Lower lobe of right lung (tissue), 2 donors: ENCODE results near the gene RAPGEF2. TPM values are rescaled to one million over a fixed set of nuclear protein-coding genes. Genes with fewer than 3 reads are reported as not detected.

Source experiments
- ATAC-seq, 2 donors: fragments of 200-7000 bp; cut with Tn5 transposase; one replicate each; pipeline ENCODE4 v1.9.1; 2020 to 2022; ENCODE audit warnings: mild to moderate bottlenecking in 2 of 2, moderate library complexity in 2 of 2
- DNase-seq: peaks from one replicate; pipeline ENCODE4 v3.0.0-alpha.2; 2020
- H3K27ac ChIP-seq: fragments of 200-600 bp; one replicate; pipeline ENCODE4 v1.8.0; 2022
- H3K27me3 ChIP-seq: fragments of 200-600 bp; one replicate; pipeline ENCODE4 v1.8.0; 2022; ENCODE audit warnings: low read depth
- H3K36me3 ChIP-seq: fragments of 200-600 bp; one replicate; pipeline ENCODE4 v1.8.0; 2022; ENCODE audit warnings: mild to moderate bottlenecking
- H3K4me1 ChIP-seq: fragments of 200-600 bp; one replicate; pipeline ENCODE4 v1.8.0; 2022
- H3K4me3 ChIP-seq: fragments of 200-600 bp; one replicate; pipeline ENCODE4 v1.8.0; 2022; ENCODE audit warnings: mild to moderate bottlenecking
- H3K9me3 ChIP-seq: fragments of 200-600 bp; one replicate; pipeline ENCODE4 v1.8.0; 2022
- intact Hi-C: fragments of 100-400 bp; cut with DNase I; formaldehyde crosslinking; loops from one replicate; pipeline ENCODE4 v1.11.0; 2022
- total RNA-seq: library from RNA; stranded (reverse); fragmentation: NEBNext Ultra II Directional; extraction: Animal tissue kit (Norgen Biotek cat#: 25700); gene quantifications from one replicate; pipeline ENCODE4 v1.2.1, GENCODE V29; 2021
- TF ChIP-seq, protein P1 (sequence below): fragments of 200-600 bp; IDR thresholded peaks from one replicate; pipeline ENCODE4 v1.8.0; 2022; ENCODE audit warnings: antibody characterized with exemption, mild to moderate bottlenecking
- donor health status: DM: no; HTN: yes; CAD: no; lungs with severe emphysema.

Gene RAPGEF2
- total RNA-seq, 1 donor from 2014 or later = 66.4 TPM

DNA sequence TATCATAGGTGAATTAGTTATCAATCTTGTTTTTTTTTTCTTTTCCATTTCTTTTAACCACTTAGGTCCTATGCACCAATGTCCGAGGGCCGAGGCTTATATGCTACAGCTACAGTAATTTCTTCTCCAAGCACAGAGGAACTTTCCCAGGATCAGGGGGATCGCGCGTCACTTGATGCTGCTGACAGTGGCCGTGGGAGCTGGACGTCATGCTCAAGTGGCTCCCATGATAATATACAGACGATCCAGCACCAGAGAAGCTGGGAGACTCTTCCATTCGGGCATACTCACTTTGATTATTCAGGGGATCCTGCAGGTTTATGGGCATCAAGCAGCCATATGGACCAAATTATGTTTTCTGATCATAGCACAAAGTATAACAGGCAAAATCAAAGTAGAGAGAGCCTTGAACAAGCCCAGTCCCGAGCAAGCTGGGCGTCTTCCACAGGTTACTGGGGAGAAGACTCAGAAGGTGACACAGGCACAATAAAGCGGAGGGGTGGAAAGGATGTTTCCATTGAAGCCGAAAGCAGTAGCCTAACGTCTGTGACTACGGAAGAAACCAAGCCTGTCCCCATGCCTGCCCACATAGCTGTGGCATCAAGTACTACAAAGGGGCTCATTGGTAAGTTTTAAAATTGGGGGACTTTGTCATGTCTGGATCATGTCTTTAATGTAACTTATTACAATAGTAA lies 250.7 kb downstream of the RAPGEF2 start:
- Histone ChIP-seq H3K4me1 (no peaks in the 10 kb centered on the region), H3K9me3 (no peaks in the 10 kb centered on the region), H3K36me3 (peaks cover 88% of the 10 kb centered on the region), H3K27ac (no peak overlapping the region), H3K4me3 (no peak overlapping the region), H3K27me3 (no peaks in the 10 kb centered on the region)
- no peak for ATAC-seq
- DNase-seq = no peak
- TF ChIP-seq, protein P1, sequence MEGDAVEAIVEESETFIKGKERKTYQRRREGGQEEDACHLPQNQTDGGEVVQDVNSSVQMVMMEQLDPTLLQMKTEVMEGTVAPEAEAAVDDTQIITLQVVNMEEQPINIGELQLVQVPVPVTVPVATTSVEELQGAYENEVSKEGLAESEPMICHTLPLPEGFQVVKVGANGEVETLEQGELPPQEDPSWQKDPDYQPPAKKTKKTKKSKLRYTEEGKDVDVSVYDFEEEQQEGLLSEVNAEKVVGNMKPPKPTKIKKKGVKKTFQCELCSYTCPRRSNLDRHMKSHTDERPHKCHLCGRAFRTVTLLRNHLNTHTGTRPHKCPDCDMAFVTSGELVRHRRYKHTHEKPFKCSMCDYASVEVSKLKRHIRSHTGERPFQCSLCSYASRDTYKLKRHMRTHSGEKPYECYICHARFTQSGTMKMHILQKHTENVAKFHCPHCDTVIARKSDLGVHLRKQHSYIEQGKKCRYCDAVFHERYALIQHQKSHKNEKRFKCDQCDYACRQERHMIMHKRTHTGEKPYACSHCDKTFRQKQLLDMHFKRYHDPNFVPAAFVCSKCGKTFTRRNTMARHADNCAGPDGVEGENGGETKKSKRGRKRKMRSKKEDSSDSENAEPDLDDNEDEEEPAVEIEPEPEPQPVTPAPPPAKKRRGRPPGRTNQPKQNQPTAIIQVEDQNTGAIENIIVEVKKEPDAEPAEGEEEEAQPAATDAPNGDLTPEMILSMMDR = no peak
- intact Hi-C loops = no loop called here

DNA sequence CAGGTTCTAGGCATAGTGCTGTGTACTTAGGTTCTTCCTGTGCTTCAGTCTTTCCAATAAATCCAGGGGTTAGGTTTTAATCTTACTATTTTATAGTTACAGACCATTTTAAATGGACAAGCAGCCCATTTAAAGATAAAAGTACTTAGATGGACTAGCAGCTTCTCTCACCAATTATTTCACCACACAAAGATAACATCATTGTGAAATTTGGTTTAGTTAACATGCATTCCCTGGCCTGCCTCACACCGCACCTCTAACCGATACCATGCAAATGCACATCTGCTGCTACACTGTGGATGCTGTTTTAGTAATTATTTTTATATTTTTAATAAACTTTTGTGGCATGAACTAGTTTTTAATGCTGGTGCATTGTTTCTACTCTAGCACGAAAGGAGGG lies 252.6 kb downstream of the RAPGEF2 start:
- TF ChIP-seq, protein P1 = no peak
- no peak overlapping the region for H3K4me3 ChIP-seq
- no peaks in the 10 kb centered on the region for H3K27me3 ChIP-seq
- no peak for ATAC-seq
- intact Hi-C loops = no loop called here
- no peak overlapping the region for H3K27ac ChIP-seq
- no peaks in the 10 kb centered on the region for H3K4me1 ChIP-seq
- no peaks in the 10 kb centered on the region for H3K9me3 ChIP-seq
- peaks cover 97% of the 10 kb centered on the region for H3K36me3 ChIP-seq
- DNase-seq = no peak

DNA sequence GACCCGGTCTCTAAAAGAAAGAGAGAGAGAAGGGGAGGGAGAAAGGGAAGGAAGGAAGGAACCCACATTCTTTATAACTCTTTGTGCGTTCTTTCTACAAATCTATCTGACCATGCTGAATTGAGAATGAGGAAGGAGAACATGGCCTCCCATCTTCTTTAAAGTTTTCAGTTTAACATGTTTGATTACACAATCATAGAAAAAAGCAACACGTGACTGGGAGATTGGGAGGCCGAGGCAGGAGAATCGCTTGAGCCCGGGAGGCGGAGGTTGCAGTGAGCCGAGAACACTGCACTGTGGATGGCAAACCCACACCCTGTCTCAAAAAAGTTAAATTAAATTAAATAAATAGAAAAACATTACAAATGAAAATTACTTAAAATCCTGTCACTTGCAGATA lies 254.5 kb downstream of the RAPGEF2 start:
- no peak for ATAC-seq
- intact Hi-C loops = no loop called here
- Histone ChIP-seq H3K4me3 (no peak overlapping the region), H3K27me3 (no peaks in the 10 kb centered on the region), H3K9me3 (no peaks in the 10 kb centered on the region), H3K4me1 (no peaks in the 10 kb centered on the region), H3K27ac (no peak overlapping the region), H3K36me3 (peaks cover 91% of the 10 kb centered on the region)
- no peak for DNase-seq
- TF ChIP-seq, protein P1 = no peak

DNA sequence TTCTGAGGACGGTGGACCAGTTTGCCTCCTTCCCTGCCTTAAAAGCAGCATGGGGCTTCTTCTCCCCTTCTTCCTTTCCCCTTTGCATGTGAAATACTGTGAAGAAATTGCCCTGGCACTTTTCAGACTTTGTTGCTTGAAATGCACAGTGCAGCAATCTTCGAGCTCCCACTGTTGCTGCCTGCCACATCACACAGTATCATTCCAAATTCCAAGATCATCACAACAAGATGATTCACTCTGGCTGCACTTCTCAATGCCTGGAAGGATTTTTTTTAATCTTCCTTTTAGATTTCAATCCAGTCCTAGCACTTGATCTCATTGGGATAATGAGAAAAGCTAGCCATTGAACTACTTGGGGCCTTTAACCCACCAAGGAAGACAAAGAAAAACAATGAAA lies 255.3 kb downstream of the RAPGEF2 start:
- Histone ChIP-seq H3K27me3 (no peaks in the 10 kb centered on the region), H3K4me1 (no peaks in the 10 kb centered on the region), H3K36me3 (peaks cover 82% of the 10 kb centered on the region), H3K9me3 (no peaks in the 10 kb centered on the region), H3K4me3 (no peak overlapping the region), H3K27ac (no peak overlapping the region)
- TF ChIP-seq, protein P1 = no peak
- intact Hi-C loops = no loop called here
- ATAC-seq (peak in 1 of 2 donors; percentile 23), DNase-seq (no peak)

DNA sequence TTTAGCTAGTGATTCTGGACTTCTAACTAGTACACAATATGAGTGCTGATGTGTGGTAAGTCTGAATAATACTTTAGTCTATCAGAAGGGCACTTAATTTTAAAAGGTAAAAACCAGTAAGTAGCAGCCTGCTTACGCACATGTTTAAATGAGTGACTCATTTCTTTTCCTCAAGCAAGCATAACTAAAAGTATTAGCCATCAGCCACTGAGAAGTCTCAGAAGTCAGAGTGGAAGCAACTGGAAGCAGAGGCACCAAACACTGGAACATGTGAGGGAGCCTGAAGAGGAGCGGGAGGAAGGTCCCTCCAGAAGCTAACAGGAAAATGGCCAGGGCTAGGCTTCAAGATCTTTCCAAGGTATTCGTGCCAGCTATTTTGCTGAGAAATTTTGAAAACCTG lies 257.7 kb downstream of the RAPGEF2 start:
- Histone ChIP-seq H3K4me1 (no peaks in the 10 kb centered on the region), H3K36me3 (peaks cover 59% of the 10 kb centered on the region), H3K9me3 (no peaks in the 10 kb centered on the region), H3K27me3 (no peaks in the 10 kb centered on the region), H3K4me3 (no peak overlapping the region), H3K27ac (no peak overlapping the region)
- ATAC-seq (no peak), DNase-seq (no peak)
- TF ChIP-seq, protein P1 = no peak
- intact Hi-C loops = no loop called here
